ENCODE data around the gene TAX1BP1.

The TAX1BP1 gene

DNA sequence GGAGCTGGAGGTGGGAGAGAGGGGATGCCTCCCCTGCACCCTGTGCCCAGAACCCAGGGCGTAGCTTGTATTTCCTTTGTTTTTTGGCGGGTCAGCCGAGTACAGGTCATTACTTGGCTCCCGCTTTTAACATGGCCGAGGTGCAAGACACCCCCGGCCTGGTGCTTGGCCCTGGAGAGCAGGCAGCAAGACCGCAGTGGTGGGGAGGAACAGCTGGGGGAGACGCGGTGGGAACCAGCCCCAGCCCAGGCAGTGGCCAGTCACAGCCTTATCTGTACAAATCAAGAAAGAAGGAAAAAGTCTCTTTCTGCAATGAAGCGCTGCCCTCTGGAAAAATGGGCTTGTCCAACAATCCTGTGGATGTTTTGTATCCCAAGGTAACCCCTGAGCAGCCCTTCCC is 99.1 kb downstream of the TAX1BP1 start:
- TF ChIP-seq, protein P1, sequence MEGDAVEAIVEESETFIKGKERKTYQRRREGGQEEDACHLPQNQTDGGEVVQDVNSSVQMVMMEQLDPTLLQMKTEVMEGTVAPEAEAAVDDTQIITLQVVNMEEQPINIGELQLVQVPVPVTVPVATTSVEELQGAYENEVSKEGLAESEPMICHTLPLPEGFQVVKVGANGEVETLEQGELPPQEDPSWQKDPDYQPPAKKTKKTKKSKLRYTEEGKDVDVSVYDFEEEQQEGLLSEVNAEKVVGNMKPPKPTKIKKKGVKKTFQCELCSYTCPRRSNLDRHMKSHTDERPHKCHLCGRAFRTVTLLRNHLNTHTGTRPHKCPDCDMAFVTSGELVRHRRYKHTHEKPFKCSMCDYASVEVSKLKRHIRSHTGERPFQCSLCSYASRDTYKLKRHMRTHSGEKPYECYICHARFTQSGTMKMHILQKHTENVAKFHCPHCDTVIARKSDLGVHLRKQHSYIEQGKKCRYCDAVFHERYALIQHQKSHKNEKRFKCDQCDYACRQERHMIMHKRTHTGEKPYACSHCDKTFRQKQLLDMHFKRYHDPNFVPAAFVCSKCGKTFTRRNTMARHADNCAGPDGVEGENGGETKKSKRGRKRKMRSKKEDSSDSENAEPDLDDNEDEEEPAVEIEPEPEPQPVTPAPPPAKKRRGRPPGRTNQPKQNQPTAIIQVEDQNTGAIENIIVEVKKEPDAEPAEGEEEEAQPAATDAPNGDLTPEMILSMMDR (IDR thresholded peaks at IDR 0.05; ENCODE audit: insufficient read depth, low read depth, low read length, missing control alignments) = no peak
- no peak overlapping the region for H3K4me3 ChIP-seq (ENCODE audit: low read depth, low read length)
- DNase-seq (ENCODE audit: low read depth) = no peak

DNA sequence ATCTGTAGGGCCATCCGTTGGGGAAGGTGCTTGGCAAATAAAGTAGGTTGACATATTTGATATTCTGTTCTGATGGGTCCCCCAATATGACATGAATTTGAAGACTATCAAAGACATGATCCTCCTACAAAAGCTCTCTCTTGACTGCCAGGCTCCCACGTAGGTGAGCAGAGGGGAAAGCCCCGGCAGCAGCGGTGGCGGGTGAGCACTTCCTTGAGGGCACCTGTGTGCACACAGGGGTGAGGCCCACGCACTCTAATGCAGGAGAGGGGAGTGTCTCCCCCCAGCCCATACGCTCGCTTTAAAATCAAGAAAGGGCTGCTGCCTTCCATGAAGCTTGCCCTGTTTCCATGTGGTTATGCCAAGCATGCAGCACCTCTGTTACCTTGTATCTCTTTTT is 100.4 kb downstream of the TAX1BP1 start:
- DNase-seq (ENCODE audit: low read depth) = no peak
- TF ChIP-seq, protein P1 (IDR thresholded peaks at IDR 0.05; ENCODE audit: insufficient read depth, low read depth, low read length, missing control alignments) = no peak
- no peak overlapping the region for H3K4me3 ChIP-seq (ENCODE audit: low read depth, low read length)

DNA sequence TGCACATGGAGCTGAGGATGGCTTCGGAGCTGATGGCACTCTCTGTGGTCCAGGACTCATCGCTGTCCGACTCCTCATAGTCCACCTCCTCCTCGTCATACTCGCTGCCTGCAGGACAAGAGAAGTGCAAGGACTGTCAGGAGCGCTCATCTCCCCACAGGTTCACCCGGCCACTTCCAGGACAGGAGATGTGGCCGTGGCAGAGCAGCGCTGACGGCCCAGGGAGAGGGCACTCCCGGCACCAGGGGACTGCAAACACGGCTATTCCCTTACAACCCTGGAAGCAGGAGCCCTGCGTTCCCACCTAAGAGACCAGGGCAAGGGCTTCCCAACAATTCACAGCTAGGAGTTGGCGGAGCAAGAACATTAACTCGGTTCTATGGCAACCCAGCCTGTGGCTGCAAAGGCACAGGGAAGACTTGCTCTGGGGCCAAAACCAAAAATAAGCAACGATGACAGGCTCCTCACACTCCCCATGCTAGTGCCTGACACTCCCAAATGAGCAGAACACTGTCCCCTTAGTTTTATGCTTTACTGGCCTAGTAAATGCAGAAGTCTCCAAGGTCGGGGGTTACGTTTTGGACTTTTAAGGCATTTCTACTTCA is 100.9 kb downstream of the TAX1BP1 start:
- TF ChIP-seq, protein P1 (IDR thresholded peaks at IDR 0.05; ENCODE audit: insufficient read depth, low read depth, low read length, missing control alignments) = no peak
- DNase-seq (ENCODE audit: low read depth) = no peak
- no peak overlapping the region for H3K4me3 ChIP-seq (ENCODE audit: low read depth, low read length)

DNA sequence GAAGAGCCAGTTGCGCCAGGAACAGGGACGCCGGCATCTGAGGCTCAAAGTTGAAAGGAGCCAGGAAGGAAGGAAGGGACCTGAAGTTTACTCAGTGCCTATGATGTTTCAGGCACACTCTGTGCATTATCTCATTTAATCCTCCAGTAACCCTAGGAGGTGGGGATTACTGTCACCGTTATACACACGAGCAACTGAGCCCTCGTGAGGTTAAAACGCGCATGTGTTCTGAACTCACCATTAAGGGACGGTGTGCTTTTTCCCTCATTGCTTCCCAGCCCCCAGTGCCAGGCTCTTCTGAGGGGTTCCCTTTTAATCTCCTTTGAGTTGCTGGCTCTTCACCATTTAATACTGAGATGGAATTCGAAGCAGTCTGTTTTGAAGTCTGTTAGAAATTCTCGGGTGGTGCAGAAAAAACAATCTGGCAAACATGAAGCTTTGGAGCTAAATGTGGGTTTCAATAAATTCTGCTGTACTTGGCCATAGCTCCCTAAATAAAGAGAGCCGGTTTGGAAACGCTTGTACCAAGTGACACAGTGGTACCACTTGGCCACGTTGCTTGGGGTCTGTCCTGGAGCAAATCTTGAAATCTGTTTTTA is 102.2 kb downstream of the TAX1BP1 start:
- DNase-seq (ENCODE audit: low read depth) = no peak
- H3K4me3 ChIP-seq (ENCODE audit: low read depth, low read length) = no peak overlapping the region
- TF ChIP-seq, protein P1 (IDR thresholded peaks at IDR 0.05; ENCODE audit: insufficient read depth, low read depth, low read length, missing control alignments) = no peak

DNA sequence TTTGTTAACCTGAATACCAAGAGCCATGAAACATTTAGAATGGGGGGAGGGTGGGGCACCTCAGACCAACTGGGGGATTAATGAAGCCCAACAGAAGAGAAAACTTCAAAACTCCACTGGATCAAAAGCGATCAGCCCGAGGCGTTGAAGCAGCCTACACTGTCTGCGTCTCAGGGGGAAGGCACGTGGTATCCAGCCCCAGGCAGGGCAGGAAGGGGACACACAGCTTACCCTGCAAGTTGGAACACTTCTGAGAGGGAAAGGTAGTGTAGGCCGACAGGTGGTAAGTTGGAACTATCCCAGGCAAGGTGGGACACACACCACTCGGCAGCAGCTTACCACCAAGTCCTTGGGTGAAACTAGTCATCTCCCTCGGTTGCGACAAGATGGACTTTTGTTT is 102.9 kb downstream of the TAX1BP1 start:
- no peak for DNase-seq (ENCODE audit: low read depth)
- H3K4me3 ChIP-seq (ENCODE audit: low read depth, low read length) = no peak overlapping the region
- TF ChIP-seq, protein P1 (IDR thresholded peaks at IDR 0.05; ENCODE audit: insufficient read depth, low read depth, low read length, missing control alignments) = no peak

DNA sequence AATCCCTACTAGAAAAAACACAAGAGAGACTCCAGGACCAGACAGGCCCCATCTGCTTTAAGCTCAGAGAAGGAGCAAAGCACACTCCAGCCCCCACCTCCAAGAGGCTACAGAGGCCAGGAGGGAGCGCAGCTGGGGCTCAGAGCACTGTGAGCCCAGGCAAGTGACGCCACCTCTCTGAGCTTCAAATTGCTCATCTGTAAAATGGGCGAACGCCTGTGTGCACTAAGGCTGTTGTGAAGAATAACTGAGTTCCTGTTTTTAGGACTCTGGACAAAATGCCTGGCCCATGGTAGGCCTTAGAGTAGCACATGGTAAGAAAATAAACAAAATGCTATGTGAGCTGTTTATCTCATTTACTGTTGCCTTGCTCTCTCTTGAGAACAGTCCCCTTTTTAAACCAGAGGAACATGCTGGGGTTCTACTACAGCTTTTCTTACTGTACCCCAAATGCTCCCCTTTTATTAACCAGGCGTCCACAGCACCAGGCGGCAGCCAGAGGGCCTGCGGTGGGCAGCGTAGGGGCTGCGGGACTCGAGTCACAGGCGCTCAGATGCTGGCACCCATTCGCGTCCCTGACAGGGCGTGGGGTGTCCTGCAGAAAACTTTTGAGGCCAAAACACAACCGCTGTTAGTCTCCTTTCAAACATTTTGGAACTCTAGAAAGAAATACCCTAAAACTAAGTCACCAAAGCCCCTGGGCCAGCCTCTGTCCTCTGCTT is 103.8 kb downstream of the TAX1BP1 start:
- TF ChIP-seq, protein P1 (IDR thresholded peaks at IDR 0.05; ENCODE audit: insufficient read depth, low read depth, low read length, missing control alignments) = no peak

More for the DNA sequence above, 103.8 kb downstream of the TAX1BP1 start:
- DNase-seq (ENCODE audit: low read depth) = no peak
- H3K4me3 ChIP-seq (ENCODE audit: low read depth, low read length) = no peak overlapping the region
